IMR-90 (cell line): ENCODE results near the gene TFAP2A. TPM values are rescaled to one million over a fixed set of nuclear protein-coding genes. Genes with fewer than 3 reads are reported as not detected.

ENCODE experiments used
- ATAC-seq: fragments of 200-7000 bp; cut with Tn5 transposase; 2 replicates; pipeline ENCODE4 v1.9.1; 2020; ENCODE audit warnings: low read depth, mild to moderate bottlenecking, moderate library complexity
- BruUV-seq: library from RNA; stranded (reverse); fragments of 400-500 nt; replicated peaks from 2 replicates; lab custom pipeline; 2021; lab: Mats Ljungman, UMichigan
- CTCF ChIA-PET: fragments of 300-600 bp; formaldehyde crosslinking; extraction: SDS; loops from one replicate; lab custom pipeline; 2021; ENCODE audit warnings: antibody characterized with exemption; lab: Yijun Ruan, JAX
- POLR2A ChIA-PET: fragments of 300-600 bp; sonication (Branson Sonifier 250); formaldehyde crosslinking; loops from one replicate; lab custom pipeline; 2022; ENCODE audit warnings: antibody characterized with exemption; ENCODE audit not compliant: unreplicated experiment; lab: Charles Lee
- DNase-seq: peaks from one replicate; pipeline ENCODE4 v3.0.0; 2013
- H2AFZ ChIP-seq: replicated peaks from 2 replicates; pipeline ENCODE3; 2013; ENCODE audit warnings: low read length, mild to moderate bottlenecking; ENCODE audit not compliant: poor library complexity
- H2AK5ac ChIP-seq: 2 replicates; pipeline ENCODE4 v1.6.1; 2013; ENCODE audit warnings: low read depth, low read length, inconsistent platforms
- H2AK9ac ChIP-seq: replicated peaks from 2 replicates; pipeline ENCODE3; 2013; ENCODE audit warnings: mild to moderate bottlenecking, low read depth, low read length, moderate library complexity; ENCODE audit not compliant: poor library complexity
- H2BK120ac ChIP-seq: 2 replicates; pipeline ENCODE4 v1.6.1; 2013; ENCODE audit warnings: low read depth, low read length, inconsistent platforms
- H2BK15ac ChIP-seq: 3 replicates; pipeline ENCODE4 v1.6.1; 2013; ENCODE audit warnings: low read depth, low read length, inconsistent platforms
- H2BK20ac ChIP-seq: 2 replicates; pipeline ENCODE4 v1.6.1; 2013; ENCODE audit warnings: low read depth, mild to moderate bottlenecking, inconsistent platforms, low read length, moderate library complexity
- H2BK5ac ChIP-seq: 2 replicates; pipeline ENCODE4 v1.6.1; 2013; ENCODE audit warnings: mild to moderate bottlenecking, low read depth, low read length, inconsistent platforms; ENCODE audit not compliant: poor library complexity, severe bottlenecking
- H3K14ac ChIP-seq: replicated peaks from 2 replicates; pipeline ENCODE4 v1.6.1; 2013; ENCODE audit warnings: low read depth, low read length, inconsistent platforms
- H3K18ac ChIP-seq: 2 replicates; pipeline ENCODE4 v1.6.1; 2013; ENCODE audit warnings: low read depth, low read length, control low read depth
- H3K23ac ChIP-seq: 2 replicates; pipeline ENCODE4 v1.6.1; 2013; ENCODE audit warnings: low read depth, low read length, inconsistent platforms
- H3K27ac ChIP-seq: 2 replicates; pipeline ENCODE4 v1.5.1; 2013; ENCODE audit warnings: mild to moderate bottlenecking, control low read depth, low read length; ENCODE audit not compliant: insufficient read depth
- H3K27me3 ChIP-seq: 2 replicates; pipeline ENCODE4 v1.6.1; 2013; ENCODE audit warnings: low read length; ENCODE audit not compliant: control insufficient read depth, insufficient read depth
- H3K36me3 ChIP-seq: 2 replicates; pipeline ENCODE4 v1.6.1; 2013; ENCODE audit warnings: low read length, mixed read lengths; ENCODE audit not compliant: control insufficient read depth, insufficient read depth
- H3K4ac ChIP-seq: 2 replicates; pipeline ENCODE4 v1.6.1; 2013; ENCODE audit warnings: low read depth, low read length, inconsistent platforms
- H3K4me1 ChIP-seq: 2 replicates; pipeline ENCODE4 v1.6.1; 2013; ENCODE audit warnings: low read length, mixed read lengths; ENCODE audit not compliant: control insufficient read depth, insufficient read depth
- H3K4me2 ChIP-seq: 2 replicates; pipeline ENCODE4 v1.6.1; 2013; ENCODE audit warnings: low read depth, mild to moderate bottlenecking, control low read depth, low read length, moderate library complexity
- H3K4me3 ChIP-seq: 2 replicates; pipeline ENCODE4 v1.5.1; 2013; ENCODE audit warnings: low read depth, mild to moderate bottlenecking, control low read depth, low read length, moderate library complexity; ENCODE audit not compliant: insufficient read depth
- H3K56ac ChIP-seq: 2 replicates; pipeline ENCODE4 v1.6.1; 2013; ENCODE audit warnings: low read length, inconsistent platforms; ENCODE audit not compliant: insufficient read depth; ENCODE audit errors: extremely low read depth
- H3K79me1 ChIP-seq, 2 experiments: 2 replicates each; pipeline ENCODE4 v1.6.1; 2013; ENCODE audit warnings: low read length in 2 of 2, inconsistent platforms in 1 of 2, low read depth in 1 of 2
- H3K9ac ChIP-seq: 2 replicates; pipeline ENCODE4 v1.6.1; 2013; ENCODE audit warnings: low read depth, low read length, control low read depth
- H3K9me1 ChIP-seq: 2 replicates; pipeline ENCODE4 v1.6.1; 2013; ENCODE audit warnings: low read length, inconsistent platforms; ENCODE audit not compliant: insufficient read depth
- H3K9me3 ChIP-seq: 2 replicates; pipeline ENCODE4 v1.6.1; 2013; ENCODE audit warnings: low read length; ENCODE audit not compliant: control insufficient read depth, insufficient read depth
- H4K20me1 ChIP-seq: 2 replicates; pipeline ENCODE4 v1.6.1; 2013; ENCODE audit warnings: low read length, inconsistent platforms; ENCODE audit not compliant: insufficient read depth
- H4K5ac ChIP-seq: 2 replicates; pipeline ENCODE4 v1.6.1; 2013; ENCODE audit warnings: mild to moderate bottlenecking, low read depth, low read length, control low read depth
- H4K8ac ChIP-seq, 2 experiments: 2 replicates each; pipeline ENCODE4 v1.6.1; 2013; ENCODE audit warnings: low read depth in 2 of 2, low read length in 2 of 2, control low read depth in 1 of 2, inconsistent platforms in 1 of 2
- H4K91ac ChIP-seq: 2 replicates; pipeline ENCODE4 v1.6.1; 2013; ENCODE audit warnings: low read depth, low read length, inconsistent platforms; ENCODE audit not compliant: insufficient read depth
- BHLHE40 ChIP-seq: fragments of 150-350 bp; IDR thresholded peaks from 2 replicates; pipeline ENCODE4 v1.6.1; 2016; ENCODE audit warnings: mild to moderate bottlenecking, low read depth, low read length
- CEBPB ChIP-seq: IDR thresholded peaks from 2 replicates; pipeline ENCODE4 v1.6.1; 2012; ENCODE audit warnings: low read depth, low read length, improper control_type of control experiment
- CHD1 ChIP-seq: IDR thresholded peaks from 2 replicates; pipeline ENCODE4 v1.6.1; 2012; ENCODE audit warnings: low read depth, low read length, improper control_type of control experiment
- MAFK ChIP-seq: IDR thresholded peaks from 2 replicates; pipeline ENCODE4 v1.6.1; 2012; ENCODE audit warnings: low read depth, low read length, improper control_type of control experiment
- RCOR1 ChIP-seq: IDR thresholded peaks from 2 replicates; pipeline ENCODE4 v1.6.1; 2012; ENCODE audit warnings: mild to moderate bottlenecking, low read length, improper control_type of control experiment; ENCODE audit not compliant: insufficient replicate concordance
- RFX5 ChIP-seq: IDR thresholded peaks from 2 replicates; pipeline ENCODE4 v1.8.0; 2012; ENCODE audit warnings: low read depth, mild to moderate bottlenecking, low read length, moderate library complexity
- WGBS, 2 experiments: methylation state at CpG; one replicate each; pipeline versions ENCODE4 v1.1.5 to v1.1.7; 2013; ENCODE audit warnings: missing lambda C conversion rate in 2 of 2; ENCODE audit not compliant: insufficient read length in 1 of 2; ENCODE audit errors: extremely low coverage in 2 of 2; 5-methylcytosine and 5-hydroxymethylcytosine counted together
- dilution Hi-C: fragments of 300-500 bp; cut with HindIII; formaldehyde crosslinking; loops from one replicate; pipeline ENCODE4 v1.14.3; 2018; ENCODE audit warnings: low sequenced_read_pairs; ENCODE audit not compliant: unreplicated experiment
- in situ Hi-C: fragments of 300-500 bp; cut with MboI; formaldehyde crosslinking; loops from 3 replicates; pipeline ENCODE4 v1.14.3; 2019; ENCODE audit warnings: low sequenced_read_pairs, inconsistent platforms, mixed read lengths
- intact Hi-C: fragments of 100-400 bp; cut with micrococcal nuclease; formaldehyde crosslinking; loops from 2 replicates; pipeline ENCODE4 v1.10.0; 2022
- polyA plus RNA-seq, 3 experiments: library from polyadenylated mRNA; depleted of rRNA; stranded (reverse); fragments of >200 nt; gene quantifications; 2 replicates each; pipeline ENCODE4 v1.2.3, GENCODE V29; 2012; ENCODE audit warnings: low replicate concordance in 1 of 3
- total RNA-seq: library from RNA; depleted of rRNA; stranded (reverse); fragments of >200 nt; gene quantifications from 2 replicates; pipeline ENCODE4 v1.2.3, GENCODE V29; 2012
- TF ChIP-seq, protein P1 (sequence below): conservative IDR thresholded peaks from 2 replicates; pipeline ENCODE4 v1.5.1; 2012; ENCODE audit warnings: mild to moderate bottlenecking, low read depth, low read length, improper control_type of control experiment

TFAP2A gene
- total and polyA plus RNA-seq, 2 of the 4 experiments (the other 2 are of a cell fraction) = 0.72 to 7.1 TPM

DNA sequence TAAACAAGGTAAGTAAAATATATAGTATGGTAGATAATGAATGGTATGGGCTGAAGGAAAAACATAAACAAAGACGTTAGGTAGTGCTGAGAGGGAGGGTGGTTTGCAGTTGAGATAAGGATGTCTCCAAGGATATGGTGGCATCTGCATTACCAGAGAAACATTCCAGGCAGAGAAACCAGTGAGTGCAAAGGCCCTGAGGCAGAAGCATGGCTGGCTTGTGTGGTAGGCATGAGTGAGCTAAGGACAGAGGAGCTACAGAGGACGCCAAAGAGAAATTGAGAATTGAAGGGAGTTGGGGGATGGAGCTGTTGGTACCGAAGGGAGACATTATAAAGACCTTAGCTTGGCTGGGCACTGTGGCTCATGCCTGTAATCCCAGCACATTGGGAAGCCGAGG is 18.4 kb upstream of the TFAP2A start:
- H2BK20ac ChIP-seq = no peak overlapping the region
- H3K9me1 ChIP-seq = no peaks in the 10 kb centered on the region
- no peak overlapping the region for H3K56ac ChIP-seq
- CTCF ChIA-PET = no interaction called here
- H2AK9ac ChIP-seq = no peak overlapping the region
- intact Hi-C loops = no loop called here
- H3K4me3 ChIP-seq = no peak overlapping the region
- ATAC-seq (no peak), DNase-seq (no peak)
- BruUV-seq = no TSS peak
- H3K36me3 ChIP-seq = no peaks in the 10 kb centered on the region
- no peak overlapping the region for H3K4ac ChIP-seq
- no peak overlapping the region for H3K4me2 ChIP-seq
- WGBS, 2 experiments = 25 to 100% methylated on average over 1 of the region's 4 CpGs
- no peak overlapping the region for H3K18ac ChIP-seq
- dilution Hi-C loops = no loop called here
- no peak overlapping the region for H2AFZ ChIP-seq
- no peak overlapping the region for H3K9ac ChIP-seq
- in situ Hi-C loops = no loop called here
- no peaks in the 10 kb centered on the region for H3K79me1 ChIP-seq
- H3K27me3 ChIP-seq = no peaks in the 10 kb centered on the region
- no peak overlapping the region for H2BK120ac ChIP-seq
- no peaks in the 10 kb centered on the region for H4K20me1 ChIP-seq
- no peak overlapping the region for H3K14ac ChIP-seq
- no peak overlapping the region for H3K27ac ChIP-seq
- H2AK5ac ChIP-seq = no peak overlapping the region
- POLR2A ChIA-PET = no interaction called here
- H4K91ac ChIP-seq = no peak overlapping the region
- no peak overlapping the region for H4K5ac ChIP-seq
- H3K9me3 ChIP-seq = no peaks in the 10 kb centered on the region
- H3K23ac ChIP-seq = no peak overlapping the region
- no peak overlapping the region for H2BK15ac ChIP-seq
- no peak overlapping the region for H4K8ac ChIP-seq
- H3K4me1 ChIP-seq = no peaks in the 10 kb centered on the region
- no peak overlapping the region for H2BK5ac ChIP-seq
- TF ChIP-seq MAFK (no peak), RFX5 (no peak), CEBPB (no peak), RCOR1 (no peak), BHLHE40 (no peak), CHD1 (no peak)
- TF ChIP-seq, protein P1, sequence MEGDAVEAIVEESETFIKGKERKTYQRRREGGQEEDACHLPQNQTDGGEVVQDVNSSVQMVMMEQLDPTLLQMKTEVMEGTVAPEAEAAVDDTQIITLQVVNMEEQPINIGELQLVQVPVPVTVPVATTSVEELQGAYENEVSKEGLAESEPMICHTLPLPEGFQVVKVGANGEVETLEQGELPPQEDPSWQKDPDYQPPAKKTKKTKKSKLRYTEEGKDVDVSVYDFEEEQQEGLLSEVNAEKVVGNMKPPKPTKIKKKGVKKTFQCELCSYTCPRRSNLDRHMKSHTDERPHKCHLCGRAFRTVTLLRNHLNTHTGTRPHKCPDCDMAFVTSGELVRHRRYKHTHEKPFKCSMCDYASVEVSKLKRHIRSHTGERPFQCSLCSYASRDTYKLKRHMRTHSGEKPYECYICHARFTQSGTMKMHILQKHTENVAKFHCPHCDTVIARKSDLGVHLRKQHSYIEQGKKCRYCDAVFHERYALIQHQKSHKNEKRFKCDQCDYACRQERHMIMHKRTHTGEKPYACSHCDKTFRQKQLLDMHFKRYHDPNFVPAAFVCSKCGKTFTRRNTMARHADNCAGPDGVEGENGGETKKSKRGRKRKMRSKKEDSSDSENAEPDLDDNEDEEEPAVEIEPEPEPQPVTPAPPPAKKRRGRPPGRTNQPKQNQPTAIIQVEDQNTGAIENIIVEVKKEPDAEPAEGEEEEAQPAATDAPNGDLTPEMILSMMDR = no peak
